CD8-positive, alpha-beta memory T cell (primary cell): Measurements from ENCODE around the gene FAS. TPM values are rescaled to one million over a fixed set of nuclear protein-coding genes. Genes with fewer than 3 reads are reported as not detected.
A peak's percentile ranks its signal among the peaks of the same experiment; 100 is the strongest.

ENCODE experiments used
- CTCF ChIA-PET: fragments of 350-600 bp; sonication (Branson Sonifier 250); formaldehyde crosslinking; loops from one replicate; lab custom pipeline; 2021; ENCODE audit warnings: antibody characterized with exemption; lab: Charles Lee
- POLR2A ChIA-PET: fragments of 350-600 bp; sonication (Branson Sonifier 250); formaldehyde crosslinking; loops from one replicate; lab custom pipeline; 2021; ENCODE audit warnings: antibody characterized with exemption; lab: Charles Lee
- DNase-seq, 5 donors: peaks; one replicate each; pipeline versions ENCODE4 v3.0.0 to v3.0.0-alpha.2; 2020 to 2022; ENCODE audit warnings: mixed read lengths in 1 of 5
- H3K27ac ChIP-seq: one replicate; pipeline ENCODE4 v1.7.0; 2013; ENCODE audit warnings: low read depth, mild to moderate bottlenecking, low read length, moderate library complexity
- H3K27me3 ChIP-seq: 2 replicates; pipeline ENCODE4 v1.7.0; 2013; ENCODE audit warnings: low read length, mild to moderate bottlenecking; ENCODE audit not compliant: insufficient read depth, poor library complexity, severe bottlenecking
- H3K36me3 ChIP-seq: 2 replicates; pipeline ENCODE4 v1.7.0; 2013; ENCODE audit warnings: mild to moderate bottlenecking, low read length, moderate library complexity; ENCODE audit not compliant: insufficient read depth
- H3K4me1 ChIP-seq: 2 replicates; pipeline ENCODE4 v1.7.0; 2013; ENCODE audit warnings: mild to moderate bottlenecking, low read length, moderate library complexity; ENCODE audit not compliant: insufficient read depth
- H3K4me3 ChIP-seq: 2 replicates; pipeline ENCODE4 v1.7.0; 2013; ENCODE audit warnings: mild to moderate bottlenecking, low read length
- H3K9me3 ChIP-seq: 2 replicates; pipeline ENCODE4 v1.7.0; 2013; ENCODE audit warnings: mild to moderate bottlenecking, low read length
- H3K27ac Mint-ChIP-seq, 8 donors: one replicate each; pipeline ENCODE4 v1.8.0; 2020 to 2021; ENCODE audit warnings: mixed read lengths in 8 of 8, mild to moderate bottlenecking in 6 of 8, inconsistent platforms in 3 of 8, moderate library complexity in 3 of 8
- H3K27me3 Mint-ChIP-seq, 2 donors: one replicate each; pipeline ENCODE4 v1.8.0; 2020 to 2021; ENCODE audit warnings: mixed read lengths in 2 of 2, mild to moderate bottlenecking in 1 of 2, moderate library complexity in 1 of 2
- H3K36me3 Mint-ChIP-seq, 3 donors: one replicate each; pipeline ENCODE4 v1.8.0; 2020 to 2021; ENCODE audit warnings: mixed read lengths in 3 of 3, inconsistent platforms in 1 of 3, mild to moderate bottlenecking in 1 of 3
- H3K4me1 Mint-ChIP-seq, 3 donors: one replicate each; pipeline ENCODE4 v1.8.0; 2020 to 2021; ENCODE audit warnings: mixed read lengths in 3 of 3, inconsistent platforms in 1 of 3, mild to moderate bottlenecking in 1 of 3
- H3K4me3 Mint-ChIP-seq, 7 donors: one replicate each; pipeline ENCODE4 v1.8.0; 2020 to 2021; ENCODE audit warnings: mixed read lengths in 7 of 7, mild to moderate bottlenecking in 6 of 7, moderate library complexity in 4 of 7, inconsistent platforms in 2 of 7
- H3K9me3 Mint-ChIP-seq, 5 donors: one replicate each; pipeline ENCODE4 v1.8.0; 2020 to 2022; ENCODE audit warnings: mixed read lengths in 5 of 5, mild to moderate bottlenecking in 3 of 5, moderate library complexity in 2 of 5, inconsistent platforms in 1 of 5
- polyA plus RNA-seq: library from polyadenylated mRNA; unstranded; fragments of 300-500 nt; fragmentation: Illumina TruSeq; gene quantifications from one replicate; pipeline ENCODE4 v1.2.3, GENCODE V29; 2021
- total RNA-seq, 2 experiments: library from RNA; stranded (reverse); gene quantifications; one replicate each; pipeline ENCODE4 v1.2.3, GENCODE V29; 2021

Gene FAS
- total and polyA plus RNA-seq, 3 experiments from 2014 or later = 41.6 to 78.5 (median 77.9) TPM

DNA sequence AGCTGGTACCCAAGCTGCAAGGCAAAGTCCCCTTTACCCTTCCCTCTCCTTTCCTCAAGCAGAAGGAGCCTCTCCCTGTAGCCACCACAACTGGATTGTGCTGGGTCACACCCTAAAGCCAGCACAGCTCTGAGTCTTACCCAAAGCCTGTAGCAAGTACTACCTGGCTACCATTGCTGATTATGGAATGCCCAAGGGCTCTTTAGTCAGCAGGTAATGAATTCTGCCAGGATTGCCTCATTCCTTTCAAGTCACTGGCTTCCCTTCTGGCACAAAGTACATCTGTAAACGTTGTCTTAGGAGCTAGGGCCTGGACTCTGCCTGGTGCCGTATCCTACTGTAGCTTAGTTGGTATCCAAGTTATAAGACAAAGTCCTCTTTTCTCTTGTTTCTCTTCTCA lies 52.0 kb downstream of the FAS start:
- H3K4me1 ChIP-seq = no peaks in the 10 kb centered on the region
- H3K36me3 Mint-ChIP-seq = peaks cover 0 to 20% (median 13%) of the 10 kb centered on the region in 3 donors
- peaks cover 0 to 1% (median 0%) of the 10 kb centered on the region in 3 donors for H3K4me1 Mint-ChIP-seq
- ChIA-PET CTCF (no interaction called here), POLR2A (no interaction called here)
- H3K9me3 Mint-ChIP-seq = no peaks in the 10 kb centered on the region
- H3K4me3 Mint-ChIP-seq = no peak overlapping the region
- H3K36me3 ChIP-seq = no peaks in the 10 kb centered on the region
- no peaks in the 10 kb centered on the region for H3K27me3 ChIP-seq
- no peaks in the 10 kb centered on the region for H3K9me3 ChIP-seq
- H3K27ac Mint-ChIP-seq = no peak overlapping the region
- H3K27me3 Mint-ChIP-seq = no peaks in the 10 kb centered on the region
- no peak overlapping the region for H3K27ac ChIP-seq
- H3K4me3 ChIP-seq = no peak overlapping the region
- no peak for DNase-seq

- Histone ChIP-seq H3K4me1 (no peaks in the 10 kb centered on the region), H3K9me3 (no peaks in the 10 kb centered on the region), H3K36me3 (no peaks in the 10 kb centered on the region), H3K4me3 (no peak overlapping the region), H3K27ac (no peak overlapping the region), H3K27me3 (no peaks in the 10 kb centered on the region)
- Mint-ChIP-seq H3K27ac (no peak overlapping the region), H3K4me1 (peaks cover 0 to 1% (median 0%) of the 10 kb centered on the region in 3 donors), H3K9me3 (no peaks in the 10 kb centered on the region), H3K4me3 (no peak overlapping the region), H3K36me3 (peaks cover under 1 to 25% (median 15%) of the 10 kb centered on the region in 3 donors), H3K27me3 (no peaks in the 10 kb centered on the region)
- POLR2A ChIA-PET = no interaction called here
- no peak for DNase-seq
- CTCF ChIA-PET = no interaction called here
These were observed 52.5 kb downstream of the FAS start for GRCh38 chr10:89043052-89043451.

DNA sequence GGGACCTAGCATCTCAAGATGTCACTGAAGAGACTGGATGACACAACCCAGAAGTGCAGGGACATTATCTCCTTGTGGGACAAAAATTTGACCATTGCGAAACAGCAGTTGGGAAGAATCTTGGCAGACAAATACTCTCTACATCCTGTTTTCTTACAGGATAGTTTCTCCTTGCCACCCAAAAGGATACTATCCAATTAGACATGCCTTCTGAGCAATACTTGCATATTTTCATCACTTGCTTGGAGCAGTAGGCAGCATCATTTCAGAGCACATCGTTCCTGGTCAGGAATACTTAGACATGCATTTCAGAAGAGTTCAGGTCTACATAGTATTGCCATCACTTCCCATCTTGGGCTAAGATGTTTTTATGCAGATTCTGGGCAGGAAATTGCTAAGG lies 56.8 kb downstream of the FAS start:
- H3K36me3 ChIP-seq = no peaks in the 10 kb centered on the region
- no peak overlapping the region for H3K4me3 ChIP-seq
- no peaks in the 10 kb centered on the region for H3K27me3 ChIP-seq
- POLR2A ChIA-PET = no interaction called here
- DNase-seq = no peak
- Mint-ChIP-seq H3K4me1 (no peaks in the 10 kb centered on the region), H3K36me3 (peaks cover 4 to 24% (median 13%) of the 10 kb centered on the region in 3 donors), H3K4me3 (no peak overlapping the region), H3K27ac (no peak overlapping the region), H3K9me3 (no peaks in the 10 kb centered on the region), H3K27me3 (no peaks in the 10 kb centered on the region)
- no peaks in the 10 kb centered on the region for H3K4me1 ChIP-seq
- H3K27ac ChIP-seq = no peak overlapping the region
- CTCF ChIA-PET = no interaction called here
- no peaks in the 10 kb centered on the region for H3K9me3 ChIP-seq

GRCh38 chr10:89051593-89051992 lies 61.0 kb downstream of the FAS start:
- DNase-seq = no peak
- Histone ChIP-seq H3K4me3 (no peak overlapping the region), H3K36me3 (no peaks in the 10 kb centered on the region), H3K27me3 (no peaks in the 10 kb centered on the region), H3K27ac (no peak overlapping the region), H3K9me3 (no peaks in the 10 kb centered on the region), H3K4me1 (no peaks in the 10 kb centered on the region)
- no peaks in the 10 kb centered on the region for H3K9me3 Mint-ChIP-seq
- H3K27me3 Mint-ChIP-seq = no peaks in the 10 kb centered on the region
- no peak overlapping the region for H3K4me3 Mint-ChIP-seq
- CTCF ChIA-PET = interaction anchor here (3.0 kb wide), 1 partner anchor 22 kb away, joined by 10 read pairs; no protein-coding TSS in a partner anchor
- POLR2A ChIA-PET = no interaction called here
- no peaks in the 10 kb centered on the region for H3K4me1 Mint-ChIP-seq
- H3K36me3 Mint-ChIP-seq = peaks cover 4 to 19% (median 13%) of the 10 kb centered on the region in 3 donors
- peak overlapping the region in 1 of 8 donors; percentile 52 for H3K27ac Mint-ChIP-seq

- no peaks in the 10 kb centered on the region for H3K36me3 ChIP-seq
- ChIA-PET CTCF (no interaction called here), POLR2A (no interaction called here)
- peaks cover 0 to 1% (median 1%) of the 10 kb centered on the region in 3 donors for H3K36me3 Mint-ChIP-seq
- H3K4me3 ChIP-seq = no peak overlapping the region
- no peaks in the 10 kb centered on the region for H3K27me3 ChIP-seq
- H3K9me3 Mint-ChIP-seq = no peaks in the 10 kb centered on the region
- H3K27ac Mint-ChIP-seq = peak overlapping the region in 1 of 8 donors; percentile 52
- H3K27ac ChIP-seq = no peak overlapping the region
- no peaks in the 10 kb centered on the region for H3K9me3 ChIP-seq
- H3K27me3 Mint-ChIP-seq = no peaks in the 10 kb centered on the region
- no peak for DNase-seq
- H3K4me3 Mint-ChIP-seq = no peak overlapping the region
- H3K4me1 ChIP-seq = no peaks in the 10 kb centered on the region
- no peaks in the 10 kb centered on the region for H3K4me1 Mint-ChIP-seq
These were observed 63.0 kb downstream of the FAS start for GRCh38 chr10:89053555-89053954.

GRCh38 chr10:89055159-89055558 lies 64.6 kb downstream of the FAS start:
- H3K36me3 ChIP-seq = no peaks in the 10 kb centered on the region
- no peak overlapping the region for H3K4me3 ChIP-seq
- Mint-ChIP-seq H3K36me3 (peaks cover 0 to 2% (median 0%) of the 10 kb centered on the region in 3 donors), H3K27me3 (no peaks in the 10 kb centered on the region), H3K4me1 (no peaks in the 10 kb centered on the region), H3K27ac (no peak overlapping the region), H3K4me3 (no peak overlapping the region), H3K9me3 (no peaks in the 10 kb centered on the region)
- CTCF ChIA-PET = interaction anchor here (1.1 to 1.6 kb wide), 3 partner anchors 26 to 163 kb away, joined by 3 to 4 read pairs (median 3); no protein-coding TSS in a partner anchor
- H3K27me3 ChIP-seq = no peaks in the 10 kb centered on the region
- POLR2A ChIA-PET = interaction anchor here (0.5 kb wide), 1 partner anchor 54 kb away, joined by 6 read pairs; no protein-coding TSS in a partner anchor
- no peaks in the 10 kb centered on the region for H3K9me3 ChIP-seq
- H3K4me1 ChIP-seq = no peaks in the 10 kb centered on the region
- no peak overlapping the region for H3K27ac ChIP-seq
- DNase-seq = no peak

DNA sequence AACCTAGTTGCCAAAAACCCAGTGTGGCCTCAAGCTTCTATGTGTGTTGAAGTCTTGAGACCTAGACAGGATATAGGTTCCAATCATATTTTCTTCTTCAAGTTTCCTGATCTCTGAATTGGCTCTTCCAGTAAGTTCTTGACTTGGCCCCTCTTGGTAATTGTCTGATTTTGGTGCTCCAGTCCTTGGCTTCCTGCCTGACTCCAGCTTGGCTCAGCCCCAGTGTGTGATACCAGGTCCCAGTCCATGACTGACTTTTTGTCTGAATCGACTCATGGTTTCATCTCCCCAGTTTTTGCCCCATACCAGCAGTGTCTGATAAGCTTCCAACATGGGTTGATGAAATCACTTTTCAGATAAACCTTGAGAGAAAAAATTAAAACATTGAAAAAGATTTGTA lies 72.3 kb downstream of the FAS start:
- DNase-seq = no peak
- no peak overlapping the region for H3K27ac ChIP-seq
- POLR2A ChIA-PET = no interaction called here
- no peaks in the 10 kb centered on the region for H3K27me3 Mint-ChIP-seq
- H3K36me3 ChIP-seq = no peaks in the 10 kb centered on the region
- H3K27me3 ChIP-seq = no peaks in the 10 kb centered on the region
- no peaks in the 10 kb centered on the region for H3K4me1 ChIP-seq
- H3K4me1 Mint-ChIP-seq = no peaks in the 10 kb centered on the region
- H3K36me3 Mint-ChIP-seq = peaks cover 0 to 4% (median 0%) of the 10 kb centered on the region in 3 donors
- no peaks in the 10 kb centered on the region for H3K9me3 ChIP-seq
- H3K4me3 ChIP-seq = no peak overlapping the region
- H3K9me3 Mint-ChIP-seq = no peaks in the 10 kb centered on the region
- no peak overlapping the region for H3K4me3 Mint-ChIP-seq
- CTCF ChIA-PET = no interaction called here
- H3K27ac Mint-ChIP-seq = no peak overlapping the region

DNA sequence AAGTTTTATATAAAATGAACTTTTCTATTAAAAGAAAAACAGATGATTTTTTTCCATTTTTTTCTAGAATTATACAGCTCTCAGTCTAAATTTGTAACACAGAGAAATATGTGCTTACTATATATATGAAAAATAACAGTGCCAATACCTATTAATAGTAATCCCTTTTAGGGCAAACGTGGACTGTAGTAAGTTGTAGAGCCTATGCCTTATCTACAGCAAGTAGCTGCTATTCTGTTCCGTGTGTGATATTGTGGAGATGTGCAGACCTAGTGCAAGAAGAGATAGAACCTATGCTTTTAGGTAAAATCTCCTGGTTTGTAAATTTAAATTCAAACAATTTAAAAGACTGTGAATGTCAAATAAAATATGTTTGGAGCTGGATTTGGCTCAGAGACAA lies 72.9 kb downstream of the FAS start:
- ChIA-PET POLR2A (no interaction called here), CTCF (interaction anchor here (1.5 kb wide), 1 partner anchor 9 kb away, joined by 3 read pairs; no protein-coding TSS in a partner anchor)
- no peak overlapping the region for H3K4me3 Mint-ChIP-seq
- no peak for DNase-seq
- H3K36me3 ChIP-seq = no peaks in the 10 kb centered on the region
- H3K9me3 Mint-ChIP-seq = no peaks in the 10 kb centered on the region
- H3K4me1 ChIP-seq = no peaks in the 10 kb centered on the region
- H3K27me3 Mint-ChIP-seq = no peaks in the 10 kb centered on the region
- H3K27ac Mint-ChIP-seq = no peak overlapping the region
- no peak overlapping the region for H3K4me3 ChIP-seq
- no peaks in the 10 kb centered on the region for H3K9me3 ChIP-seq
- no peaks in the 10 kb centered on the region for H3K4me1 Mint-ChIP-seq
- peaks cover 0 to 4% (median 0%) of the 10 kb centered on the region in 3 donors for H3K36me3 Mint-ChIP-seq
- no peak overlapping the region for H3K27ac ChIP-seq
- H3K27me3 ChIP-seq = no peaks in the 10 kb centered on the region
